RWPE2 (cell line): Measurements from ENCODE around the gene LOC128125822.

Source experiments
- ATAC-seq: fragments of 200-7000 bp; cut with Tn5 transposase; 3 replicates; pipeline ENCODE4 v1.9.1; 2021; ENCODE audit warnings: low read depth
- DNase-seq: peaks from one replicate; pipeline ENCODE4 v3.0.0-alpha.2; 2020; ENCODE audit warnings: low spot score
- H3K27ac ChIP-seq: fragments of 450-650 bp; 2 replicates; pipeline ENCODE4 v1.5.1; 2017; ENCODE audit warnings: mild to moderate bottlenecking; ENCODE audit not compliant: poor library complexity, severe bottlenecking
- H3K27me3 ChIP-seq: fragments of 250-450 bp; sonication (Bioruptor Pico); 2 replicates; pipeline ENCODE4 v1.5.1; 2021; ENCODE audit warnings: mild to moderate bottlenecking, moderate library complexity; ENCODE audit not compliant: insufficient read depth, poor library complexity, severe bottlenecking
- H3K36me3 ChIP-seq: fragments of 250-450 bp; sonication (Bioruptor Pico); 2 replicates; pipeline ENCODE4 v1.5.1; 2020; ENCODE audit warnings: low read depth, mild to moderate bottlenecking, moderate library complexity
- H3K4me1 ChIP-seq: fragments of 250-450 bp; sonication (Bioruptor Pico); 2 replicates; pipeline ENCODE4 v1.5.1; 2021; ENCODE audit warnings: mild to moderate bottlenecking, moderate library complexity; ENCODE audit not compliant: insufficient read depth, poor library complexity, severe bottlenecking
- H3K4me3 ChIP-seq: fragments of 250-450 bp; sonication (Bioruptor Pico); 2 replicates; pipeline ENCODE4 v1.5.1; 2021; ENCODE audit warnings: mild to moderate bottlenecking, moderate library complexity; ENCODE audit not compliant: severe bottlenecking
- H3K9me3 ChIP-seq: fragments of 250-450 bp; sonication (Bioruptor Pico); 2 replicates; pipeline ENCODE4 v1.5.1; 2021; ENCODE audit warnings: mild to moderate bottlenecking, moderate library complexity; ENCODE audit not compliant: severe bottlenecking
- CTCF ChIP-seq: fragments of 450-650 bp; IDR thresholded peaks from one replicate; pipeline ENCODE4 v1.5.1; 2017; ENCODE audit warnings: mild to moderate bottlenecking, moderate library complexity; ENCODE audit not compliant: poor library complexity, severe bottlenecking

The LOC128125822 gene

DNA sequence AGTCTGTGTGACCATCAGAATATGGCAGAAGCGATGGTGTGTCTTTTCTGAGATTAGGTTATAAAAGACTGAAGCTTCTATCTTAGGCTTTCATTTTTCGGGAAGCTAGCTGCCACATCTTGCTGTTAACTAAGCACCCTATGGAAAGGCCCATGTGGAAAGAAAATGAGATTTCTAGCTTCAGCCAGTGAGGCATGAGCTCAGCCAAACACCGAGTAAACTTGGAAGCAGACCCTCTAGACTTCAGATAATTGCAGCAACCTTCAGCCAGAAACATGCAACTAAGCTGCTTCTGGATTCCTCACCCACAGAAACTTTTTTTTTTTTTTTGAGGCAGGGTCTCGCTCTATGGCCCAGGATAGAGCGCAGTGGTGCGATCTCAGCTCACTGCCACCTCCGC is 20.6 kb downstream of the LOC128125822 start:
- no peaks in the 10 kb centered on the region for H3K27me3 ChIP-seq
- H3K4me3 ChIP-seq, result no peak overlapping the region
- DNase-seq (no peak), ATAC-seq (no peak)
- H3K27ac ChIP-seq, result no peak overlapping the region
- H3K4me1 ChIP-seq, result peaks cover 6% of the 10 kb centered on the region
- no peaks in the 10 kb centered on the region for H3K9me3 ChIP-seq
- no peaks in the 10 kb centered on the region for H3K36me3 ChIP-seq
- no peak for TF ChIP-seq CTCF

- Histone ChIP-seq H3K9me3 (no peaks in the 10 kb centered on the region), H3K27ac (no peak overlapping the region), H3K36me3 (no peaks in the 10 kb centered on the region), H3K27me3 (no peaks in the 10 kb centered on the region), H3K4me1 (peaks cover 6% of the 10 kb centered on the region), H3K4me3 (peak overlapping the region; percentile 35)
- DNase-seq, result no peak
- ATAC-seq, result peak; percentile 73
- no peak for TF ChIP-seq CTCF
These were observed 25.1 kb downstream of the LOC128125822 start for GRCh38 chr6:63597141-63598048.

- H3K4me1 ChIP-seq, result peaks cover 6% of the 10 kb centered on the region
- peak; percentile 86 for ATAC-seq
- H3K4me3 ChIP-seq, result peak overlapping the region; percentile 35
- no peaks in the 10 kb centered on the region for H3K27me3 ChIP-seq
- H3K9me3 ChIP-seq, result no peaks in the 10 kb centered on the region
- DNase-seq, result peak; percentile 76
- no peaks in the 10 kb centered on the region for H3K36me3 ChIP-seq
- TF ChIP-seq CTCF, result peak; percentile 93
- H3K27ac ChIP-seq, result no peak overlapping the region
These were observed 26.1 kb downstream of the LOC128125822 start for GRCh38 chr6:63598049-63599036.

DNA sequence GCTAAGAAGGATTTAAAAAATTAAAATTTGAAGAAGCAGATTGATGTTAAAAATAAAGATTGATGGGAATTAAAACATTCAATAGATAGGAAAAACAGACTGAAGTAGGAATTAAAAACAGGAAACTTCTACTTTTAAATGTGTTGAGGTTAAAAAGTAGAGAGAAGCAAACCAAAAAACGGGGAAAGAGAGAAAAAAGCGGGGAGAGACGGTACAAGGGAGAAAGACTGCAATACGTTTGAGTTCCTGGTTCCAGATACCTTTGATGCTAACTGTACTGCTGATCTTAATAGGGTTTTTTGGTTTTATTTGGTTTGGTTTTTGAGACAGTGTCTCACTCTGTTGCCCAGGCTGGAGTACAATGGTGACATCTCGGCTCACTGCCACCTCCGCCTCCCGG is 27.0 kb downstream of the LOC128125822 start:
- no peaks in the 10 kb centered on the region for H3K27me3 ChIP-seq
- no peak for TF ChIP-seq CTCF
- no peaks in the 10 kb centered on the region for H3K36me3 ChIP-seq
- no peak overlapping the region for H3K27ac ChIP-seq
- no peaks in the 10 kb centered on the region for H3K9me3 ChIP-seq
- peaks cover 6% of the 10 kb centered on the region for H3K4me1 ChIP-seq
- no peak overlapping the region for H3K4me3 ChIP-seq
- ATAC-seq (no peak), DNase-seq (no peak)
